Stomach (tissue), 4 donors: Measurements from ENCODE around the gene NAB2.

Experiments used
- CTCF ChIP-seq, 7 experiments: fragments of 450-650 bp in 4 of 7; fragments of 200-600 bp in 3 of 7; sonication (generic) in 3 of 7; IDR thresholded peaks; one replicate each; pipeline ENCODE4 v1.5.1; 2016 to 2019; ENCODE audit warnings: antibody characterized with exemption in 7 of 7, control low read depth in 2 of 7, mild to moderate bottlenecking in 1 of 7
- POLR2A ChIP-seq, 4 donors: fragments of 450-650 bp; IDR thresholded peaks; one replicate each; pipeline ENCODE4 v1.6.1; 2016; ENCODE audit warnings: antibody characterized with exemption in 4 of 4, control low read depth in 2 of 4, mild to moderate bottlenecking in 1 of 4, moderate library complexity in 1 of 4
- POLR2AphosphoS5 ChIP-seq, 3 donors: sonication (generic); formaldehyde crosslinking; IDR thresholded peaks; one replicate each; pipeline ENCODE4 v1.6.1; 2016; ENCODE audit warnings: antibody characterized with exemption in 3 of 3

- no peak for TF ChIP-seq CTCF (IDR thresholded peaks at IDR 0.05)
- no peak for TF ChIP-seq POLR2A (IDR thresholded peaks at IDR 0.05)
- TF ChIP-seq POLR2AphosphoS5 (IDR thresholded peaks at IDR 0.05), result no peak
These were observed 9.6 kb downstream of the NAB2 start for GRCh38 chr12:57098546-57098945.
